C4-2B (cell line): ENCODE measurements around the gene SLC26A2.

Experiments used
- H3K27ac ChIP-seq: fragments of 450-650 bp; 2 replicates; pipeline ENCODE4 v1.5.1; 2017
- CTCF ChIP-seq: fragments of 450-650 bp; conservative IDR thresholded peaks from 2 replicates; pipeline ENCODE4 v1.5.1; 2017; ENCODE audit warnings: mild to moderate bottlenecking
- ZFX ChIP-seq: fragments of 450-650 bp; IDR thresholded peaks from 2 replicates; pipeline ENCODE4 v1.6.1; 2017

The SLC26A2 gene

DNA sequence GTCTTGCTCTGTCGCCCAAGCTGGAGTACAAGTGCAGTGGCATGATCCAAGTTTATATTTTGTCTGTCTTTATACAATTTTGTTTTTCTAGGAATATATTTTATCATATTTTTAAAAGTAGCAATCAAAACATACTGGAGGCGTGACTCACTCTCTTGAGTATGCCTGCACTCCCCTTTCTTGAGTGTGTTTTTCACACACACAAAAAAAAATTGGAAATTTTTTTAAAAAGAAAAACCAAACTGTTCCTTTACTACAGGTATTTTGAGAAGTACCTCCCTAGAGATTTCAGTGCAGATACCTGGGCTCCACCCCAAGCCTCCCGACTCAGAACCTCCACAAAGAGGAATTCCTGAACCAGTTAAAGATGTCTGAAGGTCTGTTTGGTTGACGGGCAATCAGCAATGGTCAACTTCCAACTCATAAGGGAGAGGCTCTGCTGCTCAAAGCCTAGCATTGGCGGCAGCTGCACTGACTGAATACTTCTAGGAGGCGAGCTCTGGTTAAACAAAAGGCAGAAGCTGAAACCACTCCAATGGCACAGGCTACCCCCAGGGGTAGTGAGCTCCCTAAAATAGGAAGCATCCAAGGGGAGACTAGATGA is 43.4 kb upstream of the SLC26A2 start:
- TF ChIP-seq ZFX (no peak), CTCF (no peak)
- H3K27ac ChIP-seq: no peak overlapping the region

DNA sequence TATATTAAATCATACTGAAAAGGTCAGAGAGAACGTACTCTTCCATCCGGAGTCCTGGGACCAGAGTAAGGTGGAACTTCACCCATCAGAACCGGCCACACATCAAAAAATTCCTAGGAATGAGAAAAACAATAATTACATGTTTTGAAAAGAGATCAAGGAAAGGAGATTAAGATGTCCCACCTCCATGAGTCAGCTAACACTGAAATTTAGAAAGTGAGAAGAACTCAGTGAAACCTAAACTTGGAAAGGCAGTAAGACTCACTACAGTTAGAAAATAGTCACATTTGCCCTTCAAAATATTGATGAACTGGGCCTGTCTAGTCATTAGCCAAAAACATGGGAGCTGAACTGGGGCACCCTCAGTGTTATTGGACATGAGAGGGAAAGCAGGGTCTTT is 39.0 kb upstream of the SLC26A2 start:
- no peak overlapping the region for H3K27ac ChIP-seq
- no peak for TF ChIP-seq ZFX
- no peak for TF ChIP-seq CTCF

GRCh38 chr5:149922950-149923349 is 37.6 kb upstream of the SLC26A2 start:
- H3K27ac ChIP-seq: no peak overlapping the region
- no peak for TF ChIP-seq CTCF
- TF ChIP-seq ZFX: no peak

GRCh38 chr5:149924486-149924885 is 36.1 kb upstream of the SLC26A2 start:
- TF ChIP-seq CTCF (no peak), ZFX (no peak)
- H3K27ac ChIP-seq: no peak overlapping the region

GRCh38 chr5:149930043-149930748 is 30.4 kb upstream of the SLC26A2 start:
- H3K27ac ChIP-seq: no peak overlapping the region
- TF ChIP-seq ZFX (no peak), CTCF (no peak)

- H3K27ac ChIP-seq: no peak overlapping the region
- no peak for TF ChIP-seq ZFX
- no peak for TF ChIP-seq CTCF
Observed at GRCh38 chr5:149930749-149931574, 29.6 kb upstream of the SLC26A2 start.

- H3K27ac ChIP-seq: no peak overlapping the region
- TF ChIP-seq CTCF: no peak
Observed at GRCh38 chr5:149931992-149932436, 28.5 kb upstream of the SLC26A2 start.
